NCI-H2227 (cell line): Measurements from ENCODE around the gene SMC5.
"Not testable (repeated sequence)": the region's sequence is repeated elsewhere in the genome, so short reads cannot be mapped to it uniquely, and the experiment has no call there.

Source experiments
- DNase-seq: peaks from one replicate; lab custom pipeline; 2025; ENCODE audit not compliant: unreplicated experiment; lab: John Stamatoyannopoulos, UW

SMC5 gene

DNA sequence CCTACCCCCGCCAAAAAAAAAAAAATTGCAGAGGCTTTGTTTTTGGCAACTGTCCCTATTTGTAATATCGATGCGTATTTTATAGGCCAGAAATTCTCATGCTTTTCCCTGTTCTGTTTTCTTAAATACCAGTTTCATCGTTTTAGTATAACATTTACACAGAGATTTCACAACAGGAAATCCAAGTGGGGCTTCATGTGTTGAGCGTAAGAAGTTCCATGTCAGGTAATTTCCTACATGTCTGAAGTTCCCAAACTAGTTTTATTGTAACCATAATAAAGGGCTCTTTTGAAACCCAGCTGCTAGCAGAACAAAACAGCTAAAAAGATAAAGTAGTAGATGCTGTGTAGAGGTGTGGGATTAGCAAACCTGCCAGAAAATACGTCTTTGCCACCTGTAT is 4.2 kb downstream of the SMC5 start:
- no peak for DNase-seq

- DNase-seq: no peak
Measured at GRCh38 chr9:70263421-70263820, 4.6 kb downstream of the SMC5 start.

DNA sequence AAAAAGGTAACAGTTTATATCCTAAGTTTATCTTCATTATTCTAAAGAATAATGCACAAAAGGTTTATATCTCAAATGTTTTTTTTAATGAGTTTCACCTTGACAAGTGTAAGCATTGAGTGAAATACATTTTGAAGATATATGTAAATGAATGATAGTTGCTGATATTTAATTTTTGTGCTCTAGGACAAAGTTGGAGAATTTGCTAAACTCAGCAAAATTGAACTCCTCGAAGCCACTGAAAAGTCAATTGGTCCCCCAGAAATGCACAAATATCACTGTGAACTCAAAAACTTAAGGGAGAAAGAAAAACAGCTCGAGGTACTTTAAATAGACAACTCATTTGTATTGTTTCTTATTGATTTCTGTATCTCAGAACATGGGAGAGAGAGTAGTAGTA is 19.5 kb downstream of the SMC5 start:
- no peak for DNase-seq

DNA sequence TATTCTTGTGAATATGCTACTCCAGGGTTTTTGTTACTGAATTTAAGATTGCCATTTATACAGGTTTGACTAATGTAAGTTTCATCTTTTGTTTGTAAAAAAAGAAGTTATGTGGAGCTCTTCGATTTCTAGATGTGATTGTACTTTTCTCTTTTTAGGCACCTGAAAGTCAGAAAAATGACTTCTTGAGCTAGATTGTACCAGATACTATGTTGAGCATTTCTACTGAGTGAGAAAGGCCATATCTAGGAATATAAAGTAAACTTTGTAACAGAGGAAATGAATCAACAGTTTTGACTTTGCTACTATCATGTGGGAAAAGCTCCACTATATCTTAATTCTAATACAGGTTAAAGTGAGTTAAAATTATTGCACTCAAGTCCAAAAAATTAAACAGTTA is 25.1 kb downstream of the SMC5 start:
- DNase-seq: no peak

DNA sequence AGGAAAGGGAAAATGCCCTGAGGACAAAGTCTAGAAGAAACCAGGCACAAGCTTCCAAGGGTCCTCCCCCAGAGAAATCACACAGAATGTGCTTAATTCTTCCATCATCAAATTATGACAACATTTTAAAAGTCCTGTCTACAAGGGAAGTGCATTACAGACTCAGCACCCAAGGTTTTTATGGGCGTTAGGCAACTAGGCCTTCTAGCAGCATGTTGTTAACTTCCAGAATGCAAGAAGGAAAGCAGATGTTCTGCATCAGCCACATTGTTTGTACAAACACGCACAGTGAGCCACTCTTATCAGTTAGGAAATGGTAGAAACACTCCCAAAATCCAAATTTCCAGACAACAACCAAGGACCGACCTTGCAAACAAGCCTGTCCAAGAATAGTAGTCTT is 26.5 kb downstream of the SMC5 start:
- DNase-seq: no peak

DNA sequence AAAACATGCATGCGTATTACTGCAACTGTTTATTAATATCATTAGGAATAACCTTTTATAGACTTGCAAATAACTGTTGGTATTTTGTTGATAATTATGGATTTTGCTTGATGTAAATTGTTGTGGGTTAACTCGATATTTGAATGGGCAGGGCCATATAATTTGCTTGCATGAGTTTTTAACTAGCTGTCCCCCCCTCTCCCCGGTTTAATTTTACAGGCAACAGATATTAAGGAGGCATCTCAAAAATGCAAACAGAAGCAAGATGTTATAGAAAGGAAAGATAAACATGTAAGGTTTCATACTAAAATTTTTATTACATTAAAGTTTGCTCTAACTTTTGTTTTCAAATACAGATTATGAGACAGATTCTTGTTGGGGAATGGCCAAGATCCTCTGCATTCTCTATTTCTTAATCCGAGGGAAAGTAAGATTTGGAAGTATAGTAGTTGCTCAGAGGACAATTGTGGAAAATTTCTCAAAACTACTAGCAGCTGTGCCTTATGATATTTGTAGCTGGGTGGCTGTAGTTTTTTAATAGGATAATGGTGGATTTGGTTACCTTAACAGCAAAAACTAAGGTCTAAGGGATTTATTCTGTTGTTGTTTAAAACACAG is 27.3 kb downstream of the SMC5 start:
- DNase-seq: no peak

DNA sequence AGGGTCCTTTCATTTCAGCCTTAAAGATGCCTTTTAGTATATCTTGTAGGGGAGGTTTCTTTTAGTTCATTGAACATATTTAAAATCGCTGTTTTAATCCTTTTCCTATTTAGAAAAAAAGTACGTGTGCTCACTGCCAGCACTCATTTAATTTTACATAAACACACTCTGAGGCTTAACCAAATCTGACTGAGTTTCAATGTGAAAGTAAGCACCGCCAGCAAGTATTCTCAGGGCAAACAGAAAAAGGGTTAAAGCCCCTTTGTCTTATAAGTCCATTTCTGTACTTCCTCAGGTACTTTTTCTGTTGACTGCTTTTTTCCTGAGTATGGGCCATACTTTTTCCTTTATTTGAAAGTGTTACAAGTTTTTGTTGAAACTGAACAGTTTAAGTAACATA is 31.8 kb downstream of the SMC5 start:
- no peak for DNase-seq

DNA sequence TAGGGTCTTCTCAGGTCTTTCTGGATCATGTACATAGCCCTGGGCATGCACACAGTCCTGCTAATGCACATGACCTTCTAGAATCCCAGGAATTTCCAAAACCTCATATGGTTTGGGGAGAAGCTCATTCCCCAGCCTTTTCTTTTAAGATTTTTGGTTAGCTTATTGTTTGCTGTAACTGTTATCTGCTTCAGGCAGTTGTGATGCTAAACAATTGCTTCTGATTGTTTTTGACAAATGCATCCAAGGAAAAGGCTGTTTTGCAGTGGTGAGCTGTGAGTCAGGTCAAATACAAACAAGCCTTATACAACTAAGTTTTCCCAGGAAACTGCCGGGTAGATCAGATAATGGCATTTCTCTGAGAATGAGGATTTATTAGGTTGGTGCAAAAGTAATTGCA is 32.7 kb downstream of the SMC5 start:
- DNase-seq: no peak

DNA sequence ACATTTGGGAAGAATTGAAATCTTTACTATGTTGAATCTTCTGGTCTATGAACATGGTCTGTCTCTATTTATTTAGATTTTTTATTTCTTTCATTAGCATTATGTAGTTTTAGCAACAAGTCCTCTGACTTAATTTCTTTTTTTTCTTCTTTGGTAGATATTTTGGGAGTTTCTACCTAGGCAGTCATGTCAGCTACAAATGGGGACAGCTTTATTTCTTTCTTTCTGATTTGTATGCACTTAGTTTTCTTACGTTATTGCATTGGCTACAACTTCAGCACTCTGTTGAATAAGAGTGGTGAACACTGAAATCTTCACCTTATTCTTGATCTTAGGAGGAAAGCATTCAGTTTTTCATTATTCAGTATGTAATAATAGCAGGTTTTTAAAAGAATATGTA is 33.5 kb downstream of the SMC5 start:
- no peak for DNase-seq

- no peak for DNase-seq
Measured at GRCh38 chr9:70293214-70293613, 34.4 kb downstream of the SMC5 start.

GRCh38 chr9:70297141-70297540 is 38.4 kb downstream of the SMC5 start:
- no peak for DNase-seq

DNA sequence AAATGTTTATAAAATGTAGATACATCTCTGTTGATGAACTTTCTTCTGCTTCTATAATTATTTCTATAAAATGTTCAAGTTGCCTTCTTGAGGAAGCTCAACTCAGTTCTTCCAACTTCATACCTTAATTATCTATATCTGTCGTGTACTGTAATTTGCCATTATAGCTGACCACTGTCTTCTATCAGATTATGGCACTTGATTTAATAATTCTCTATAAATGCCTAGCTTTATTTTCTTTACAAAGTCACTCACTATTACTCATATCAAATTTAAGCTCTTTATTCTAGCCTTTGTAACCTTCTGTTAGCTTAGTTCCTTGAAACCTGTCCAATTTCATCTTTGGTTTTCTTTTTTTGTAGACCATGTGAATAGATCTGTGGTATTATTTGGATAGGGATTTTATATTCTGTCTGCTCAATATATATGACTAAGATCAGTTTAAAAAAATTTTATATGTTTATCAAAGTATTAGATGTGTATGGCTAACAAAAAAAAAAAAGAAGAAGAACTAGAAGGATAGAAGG is 39.5 kb downstream of the SMC5 start:
- DNase-seq: no peak

- no peak for DNase-seq
Measured at GRCh38 chr9:70303268-70303667, 44.5 kb downstream of the SMC5 start.

GRCh38 chr9:70304810-70305209 is 46.0 kb downstream of the SMC5 start:
- no peak for DNase-seq

- DNase-seq: no peak
Measured at GRCh38 chr9:70315389-70315788, 56.6 kb downstream of the SMC5 start.

DNA sequence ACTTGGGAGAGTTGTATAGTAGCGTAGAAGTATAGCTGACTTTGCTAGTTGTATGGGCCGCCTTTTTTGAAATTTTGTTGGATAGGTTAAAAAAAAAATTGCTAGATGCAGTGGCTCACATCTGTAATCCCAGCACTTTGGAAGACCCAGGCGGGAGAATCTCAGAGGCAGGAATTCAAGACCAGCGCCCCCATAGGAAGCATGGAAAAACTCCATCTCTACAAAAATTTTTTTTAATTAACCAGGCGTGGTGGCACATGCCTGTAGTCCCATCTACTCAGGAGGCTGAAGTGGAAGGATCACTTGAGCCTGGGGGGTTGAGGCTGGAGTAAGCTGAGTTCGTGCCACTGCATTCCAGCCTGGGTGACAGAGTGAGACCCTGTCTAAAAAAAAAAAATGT is 59.2 kb downstream of the SMC5 start:
- no peak for DNase-seq

DNA sequence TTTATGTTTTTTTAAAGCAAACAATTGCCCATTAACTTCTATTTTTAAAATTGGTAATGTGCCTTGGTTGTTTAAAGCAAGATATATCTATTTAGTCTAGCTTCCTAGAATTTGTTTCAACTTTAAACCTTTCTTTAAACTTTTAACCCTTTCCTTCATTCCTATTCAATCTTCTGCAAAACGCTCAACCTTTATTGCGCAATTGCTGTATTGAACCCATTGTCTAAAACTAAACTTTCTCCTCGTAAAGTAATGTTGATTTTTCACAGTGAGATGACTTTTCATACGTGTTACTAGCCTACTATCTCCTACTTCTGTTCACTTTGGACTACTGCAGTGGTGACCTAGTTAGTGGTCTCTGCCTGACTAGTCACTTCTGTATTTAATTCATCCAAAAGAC is 63.3 kb downstream of the SMC5 start:
- DNase-seq: no peak

DNA sequence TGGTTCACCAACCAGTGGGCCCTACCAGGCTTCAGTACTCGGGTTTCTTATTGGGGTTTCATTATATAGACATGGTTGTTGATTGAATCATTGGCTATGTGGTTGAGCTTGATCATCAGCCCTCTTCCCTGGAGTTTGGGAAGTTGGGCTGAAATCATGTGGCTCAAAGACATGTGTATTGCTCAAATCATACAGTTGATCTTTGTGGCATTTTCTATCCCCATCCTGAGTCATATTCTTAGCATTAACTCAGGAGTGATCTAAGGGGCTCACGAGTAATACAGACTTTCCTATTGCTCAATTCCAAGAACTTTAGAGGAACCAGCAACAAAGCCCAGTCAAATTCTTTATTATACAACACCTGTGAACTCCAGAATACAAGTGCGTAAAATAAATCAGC is 66.2 kb downstream of the SMC5 start:
- no peak for DNase-seq

- not testable (repeated sequence) for DNase-seq
Measured at GRCh38 chr9:70328625-70329024, 69.8 kb downstream of the SMC5 start.

- peak; percentile 12 for DNase-seq
Measured at GRCh38 chr9:70340572-70340971, 81.8 kb downstream of the SMC5 start.

DNA sequence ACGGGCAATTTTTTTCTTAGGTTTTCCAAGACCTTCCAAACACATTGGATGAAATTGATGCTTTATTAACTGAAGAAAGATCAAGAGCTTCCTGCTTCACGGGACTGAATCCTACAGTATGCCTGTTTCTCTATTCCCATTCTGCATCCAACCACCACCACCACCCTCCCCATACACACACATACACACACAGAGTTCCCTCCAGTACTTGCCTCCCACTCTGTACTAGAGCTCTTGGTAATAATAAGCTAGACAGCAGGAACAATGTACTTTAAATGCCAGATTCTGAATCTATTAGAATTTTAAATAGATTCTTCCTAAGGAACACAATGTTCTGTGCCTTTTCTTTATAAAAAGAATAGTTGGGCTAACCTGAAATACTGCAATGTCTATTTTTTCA is 88.3 kb downstream of the SMC5 start:
- no peak for DNase-seq

- no peak for DNase-seq
Measured at GRCh38 chr9:70352356-70352755, 93.6 kb downstream of the SMC5 start.

DNA sequence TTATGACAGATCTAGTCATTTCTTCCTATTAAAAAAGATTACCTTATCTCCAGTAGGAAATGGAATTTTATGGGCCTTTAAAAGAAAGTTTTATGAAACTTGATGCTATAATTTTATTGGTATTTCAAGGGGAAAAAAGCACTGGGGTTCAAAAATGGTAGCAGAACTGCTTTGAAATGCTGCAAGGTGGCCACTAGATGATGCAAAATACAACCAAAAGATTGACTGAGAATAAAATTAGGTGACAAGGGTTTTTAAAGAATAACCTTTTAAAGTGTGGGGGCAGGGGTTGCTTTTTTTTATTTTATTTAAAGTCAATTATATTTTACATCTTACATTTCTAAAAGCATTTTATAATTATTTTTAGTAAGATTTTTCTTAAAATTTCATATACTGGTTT is 94.0 kb downstream of the SMC5 start:
- DNase-seq: no peak
